Type B pancreatic cell (in vitro differentiated cells): ENCODE measurements around the gene EMSY. TPM values are rescaled to one million over a fixed set of nuclear protein-coding genes. Genes with fewer than 3 reads are reported as not detected.

Experiments used
- DNase-seq: peaks from one replicate; pipeline ENCODE4 v3.0.0; 2021; ENCODE audit warnings: mixed read lengths; ENCODE audit not compliant: unreplicated experiment; ENCODE audit errors: extremely low spot score
- H3K27ac Mint-ChIP-seq: 2 replicates; pipeline ENCODE4 v1.8.0; 2021; ENCODE audit warnings: mild to moderate bottlenecking, mixed read lengths
- H3K27me3 Mint-ChIP-seq: 2 replicates; pipeline ENCODE4 v1.8.0; 2021; ENCODE audit warnings: mixed read lengths
- H3K36me3 Mint-ChIP-seq: 2 replicates; pipeline ENCODE4 v1.8.0; 2021; ENCODE audit warnings: mixed read lengths
- H3K4me1 Mint-ChIP-seq: one replicate; pipeline ENCODE4 v1.8.0; 2021; ENCODE audit warnings: mixed read lengths; ENCODE audit not compliant: unreplicated experiment
- H3K4me3 Mint-ChIP-seq: 2 replicates; pipeline ENCODE4 v1.8.0; 2021; ENCODE audit warnings: mild to moderate bottlenecking, mixed read lengths
- H3K9me3 Mint-ChIP-seq: 2 replicates; pipeline ENCODE4 v1.8.0; 2021; ENCODE audit warnings: mixed read lengths
- CTCF ChIP-seq: fragments of 200-600 bp; sonication (generic); conservative IDR thresholded peaks from 2 replicates; pipeline ENCODE4 v1.5.0; 2021; ENCODE audit warnings: antibody characterized with exemption, mild to moderate bottlenecking
- total RNA-seq: library from RNA; stranded (reverse); gene quantifications from 2 replicates; pipeline ENCODE4 v1.2.1, GENCODE V29; 2021; ENCODE audit warnings: low replicate concordance

EMSY gene
- total RNA-seq, 1 donor from 2014 or later: 32.3 TPM

GRCh38 chr11:76561245-76561644, 116.4 kb downstream of the EMSY start:
- Mint-ChIP-seq H3K4me1 (peaks cover 4% of the 10 kb centered on the region), H3K36me3 (no peaks in the 10 kb centered on the region), H3K27ac (no peak overlapping the region), H3K9me3 (peaks cover 14% of the 10 kb centered on the region), H3K4me3 (no peak overlapping the region), H3K27me3 (peaks cover 10% of the 10 kb centered on the region)
- no peak for TF ChIP-seq CTCF
- no peak for DNase-seq

- H3K4me3 Mint-ChIP-seq: no peak overlapping the region
Observed at GRCh38 chr11:76562541-76562940, 117.7 kb downstream of the EMSY start.

GRCh38 chr11:76564364-76564763, 119.5 kb downstream of the EMSY start:
- no peak for TF ChIP-seq CTCF
- H3K27me3 Mint-ChIP-seq: peaks cover 3% of the 10 kb centered on the region
- peaks cover 4% of the 10 kb centered on the region for H3K4me1 Mint-ChIP-seq
- peaks cover 6% of the 10 kb centered on the region for H3K9me3 Mint-ChIP-seq
- no peak overlapping the region for H3K4me3 Mint-ChIP-seq
- no peak for DNase-seq
- no peak overlapping the region for H3K27ac Mint-ChIP-seq
- H3K36me3 Mint-ChIP-seq: no peaks in the 10 kb centered on the region

More at GRCh38 chr11:76562541-76562940, 117.7 kb downstream of the EMSY start:
- Mint-ChIP-seq H3K36me3 (no peaks in the 10 kb centered on the region), H3K27me3 (peaks cover 8% of the 10 kb centered on the region), H3K4me1 (peaks cover 4% of the 10 kb centered on the region), H3K9me3 (peaks cover 12% of the 10 kb centered on the region), H3K27ac (no peak overlapping the region)
- DNase-seq: no peak
- TF ChIP-seq CTCF: no peak

GRCh38 chr11:76566811-76567210, 122.0 kb downstream of the EMSY start:
- DNase-seq: no peak
- TF ChIP-seq CTCF: no peak
- H3K27ac Mint-ChIP-seq: no peak overlapping the region
- H3K4me1 Mint-ChIP-seq: no peaks in the 10 kb centered on the region
- H3K36me3 Mint-ChIP-seq: no peaks in the 10 kb centered on the region
- H3K27me3 Mint-ChIP-seq: peaks cover 3% of the 10 kb centered on the region
- no peak overlapping the region for H3K4me3 Mint-ChIP-seq
- peaks cover 6% of the 10 kb centered on the region for H3K9me3 Mint-ChIP-seq

- no peak overlapping the region for H3K27ac Mint-ChIP-seq
- peaks cover 6% of the 10 kb centered on the region for H3K9me3 Mint-ChIP-seq
- H3K36me3 Mint-ChIP-seq: no peaks in the 10 kb centered on the region
- DNase-seq: no peak
- peaks cover under 1% of the 10 kb centered on the region for H3K27me3 Mint-ChIP-seq
- no peak for TF ChIP-seq CTCF
- H3K4me3 Mint-ChIP-seq: no peak overlapping the region
- H3K4me1 Mint-ChIP-seq: no peaks in the 10 kb centered on the region
Observed at GRCh38 chr11:76567261-76567660, 122.4 kb downstream of the EMSY start.

- peaks cover 6% of the 10 kb centered on the region for H3K9me3 Mint-ChIP-seq
- H3K36me3 Mint-ChIP-seq: no peaks in the 10 kb centered on the region
- H3K4me1 Mint-ChIP-seq: no peaks in the 10 kb centered on the region
- DNase-seq: no peak
- no peaks in the 10 kb centered on the region for H3K27me3 Mint-ChIP-seq
- no peak overlapping the region for H3K4me3 Mint-ChIP-seq
- no peak overlapping the region for H3K27ac Mint-ChIP-seq
- TF ChIP-seq CTCF: no peak
Observed at GRCh38 chr11:76568139-76568538, 123.3 kb downstream of the EMSY start.
